Loucy (cell line): ENCODE measurements around the gene HACD4.

Experiments used
- EZH2phosphoT487 ChIP-seq: fragments of 200-600 bp; IDR thresholded peaks from 2 replicates; pipeline ENCODE4 v1.6.1; 2018; ENCODE audit warnings: antibody characterized with exemption, mild to moderate bottlenecking, moderate library complexity, borderline replicate concordance
- TF ChIP-seq, protein P1 (sequence below): fragments of 200-600 bp; sonication (generic); conservative IDR thresholded peaks from 2 replicates; pipeline ENCODE4 v1.5.1; 2014; ENCODE audit warnings: mild to moderate bottlenecking, antibody characterized with exemption, low read length

DNA sequence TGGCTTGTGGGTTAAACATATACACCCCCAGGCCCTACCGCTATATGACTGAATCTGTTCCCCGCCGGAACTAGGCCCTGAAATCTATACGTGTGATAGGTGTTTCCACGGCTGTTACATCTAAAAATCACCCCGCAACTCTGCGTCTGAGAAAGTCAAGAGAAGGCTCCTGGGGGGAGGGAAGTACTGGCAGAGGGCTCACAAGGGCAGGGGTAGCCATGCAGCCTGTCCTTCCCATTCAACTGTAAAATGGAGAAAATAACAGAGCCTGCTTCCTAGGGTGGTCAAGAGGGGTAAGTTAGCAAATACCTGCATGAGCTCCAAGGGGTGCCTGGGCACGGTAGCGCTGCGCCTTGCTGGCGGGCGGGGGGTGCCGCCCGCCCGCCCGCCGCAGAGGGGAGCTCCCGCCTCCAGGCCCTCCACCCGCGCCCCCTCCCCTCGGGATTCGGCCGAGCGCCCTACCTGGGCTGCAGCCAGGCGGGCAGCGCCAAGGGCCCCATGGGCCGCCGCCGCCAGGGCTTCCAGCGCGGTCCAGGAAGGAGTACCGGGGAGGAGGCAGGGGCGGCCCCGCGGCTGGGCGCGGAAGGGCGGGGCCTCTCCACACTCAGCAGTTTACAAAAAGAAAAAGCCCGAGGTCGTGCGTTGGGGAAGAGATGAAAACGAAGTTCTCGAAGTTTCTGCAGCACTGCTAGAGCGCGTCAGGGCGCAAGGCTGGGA is at the start of gene HACD4:
- TF ChIP-seq, protein P1, sequence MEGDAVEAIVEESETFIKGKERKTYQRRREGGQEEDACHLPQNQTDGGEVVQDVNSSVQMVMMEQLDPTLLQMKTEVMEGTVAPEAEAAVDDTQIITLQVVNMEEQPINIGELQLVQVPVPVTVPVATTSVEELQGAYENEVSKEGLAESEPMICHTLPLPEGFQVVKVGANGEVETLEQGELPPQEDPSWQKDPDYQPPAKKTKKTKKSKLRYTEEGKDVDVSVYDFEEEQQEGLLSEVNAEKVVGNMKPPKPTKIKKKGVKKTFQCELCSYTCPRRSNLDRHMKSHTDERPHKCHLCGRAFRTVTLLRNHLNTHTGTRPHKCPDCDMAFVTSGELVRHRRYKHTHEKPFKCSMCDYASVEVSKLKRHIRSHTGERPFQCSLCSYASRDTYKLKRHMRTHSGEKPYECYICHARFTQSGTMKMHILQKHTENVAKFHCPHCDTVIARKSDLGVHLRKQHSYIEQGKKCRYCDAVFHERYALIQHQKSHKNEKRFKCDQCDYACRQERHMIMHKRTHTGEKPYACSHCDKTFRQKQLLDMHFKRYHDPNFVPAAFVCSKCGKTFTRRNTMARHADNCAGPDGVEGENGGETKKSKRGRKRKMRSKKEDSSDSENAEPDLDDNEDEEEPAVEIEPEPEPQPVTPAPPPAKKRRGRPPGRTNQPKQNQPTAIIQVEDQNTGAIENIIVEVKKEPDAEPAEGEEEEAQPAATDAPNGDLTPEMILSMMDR: no peak
- TF ChIP-seq EZH2phosphoT487: no peak
